VCaP (cell line): ENCODE data around the gene PRIMA1.

Experiments
- H3K27ac ChIP-seq: fragments of 450-650 bp; 2 replicates; pipeline ENCODE4 v1.5.1; 2017
- TF ChIP-seq, protein P1 (sequence below): fragments of 450-650 bp; conservative IDR thresholded peaks from 2 replicates; pipeline ENCODE4 v1.5.1; 2017; ENCODE audit warnings: mild to moderate bottlenecking, moderate library complexity

The PRIMA1 gene

DNA sequence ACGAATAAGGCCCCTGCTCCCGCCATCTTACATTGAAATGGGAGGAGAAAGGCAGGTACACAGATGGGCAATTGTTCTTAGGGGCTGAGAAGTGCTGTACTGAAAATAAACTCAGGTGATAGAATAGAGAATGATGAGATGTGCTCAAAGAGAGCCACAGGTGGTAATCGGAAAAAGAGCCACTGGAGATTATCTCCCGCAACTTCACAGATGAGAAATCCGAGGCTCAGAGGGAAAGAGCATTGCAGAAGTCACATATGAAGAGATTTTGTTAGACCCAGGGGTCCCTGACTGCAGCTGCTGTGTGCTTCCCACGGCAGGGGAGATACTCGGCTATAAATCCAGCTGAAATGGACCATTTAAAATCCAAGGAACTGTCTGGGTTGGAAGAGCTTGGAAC, 73.7 kb downstream of the PRIMA1 start:
- no peak overlapping the region for H3K27ac ChIP-seq
- TF ChIP-seq, protein P1, sequence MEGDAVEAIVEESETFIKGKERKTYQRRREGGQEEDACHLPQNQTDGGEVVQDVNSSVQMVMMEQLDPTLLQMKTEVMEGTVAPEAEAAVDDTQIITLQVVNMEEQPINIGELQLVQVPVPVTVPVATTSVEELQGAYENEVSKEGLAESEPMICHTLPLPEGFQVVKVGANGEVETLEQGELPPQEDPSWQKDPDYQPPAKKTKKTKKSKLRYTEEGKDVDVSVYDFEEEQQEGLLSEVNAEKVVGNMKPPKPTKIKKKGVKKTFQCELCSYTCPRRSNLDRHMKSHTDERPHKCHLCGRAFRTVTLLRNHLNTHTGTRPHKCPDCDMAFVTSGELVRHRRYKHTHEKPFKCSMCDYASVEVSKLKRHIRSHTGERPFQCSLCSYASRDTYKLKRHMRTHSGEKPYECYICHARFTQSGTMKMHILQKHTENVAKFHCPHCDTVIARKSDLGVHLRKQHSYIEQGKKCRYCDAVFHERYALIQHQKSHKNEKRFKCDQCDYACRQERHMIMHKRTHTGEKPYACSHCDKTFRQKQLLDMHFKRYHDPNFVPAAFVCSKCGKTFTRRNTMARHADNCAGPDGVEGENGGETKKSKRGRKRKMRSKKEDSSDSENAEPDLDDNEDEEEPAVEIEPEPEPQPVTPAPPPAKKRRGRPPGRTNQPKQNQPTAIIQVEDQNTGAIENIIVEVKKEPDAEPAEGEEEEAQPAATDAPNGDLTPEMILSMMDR: no peak

DNA sequence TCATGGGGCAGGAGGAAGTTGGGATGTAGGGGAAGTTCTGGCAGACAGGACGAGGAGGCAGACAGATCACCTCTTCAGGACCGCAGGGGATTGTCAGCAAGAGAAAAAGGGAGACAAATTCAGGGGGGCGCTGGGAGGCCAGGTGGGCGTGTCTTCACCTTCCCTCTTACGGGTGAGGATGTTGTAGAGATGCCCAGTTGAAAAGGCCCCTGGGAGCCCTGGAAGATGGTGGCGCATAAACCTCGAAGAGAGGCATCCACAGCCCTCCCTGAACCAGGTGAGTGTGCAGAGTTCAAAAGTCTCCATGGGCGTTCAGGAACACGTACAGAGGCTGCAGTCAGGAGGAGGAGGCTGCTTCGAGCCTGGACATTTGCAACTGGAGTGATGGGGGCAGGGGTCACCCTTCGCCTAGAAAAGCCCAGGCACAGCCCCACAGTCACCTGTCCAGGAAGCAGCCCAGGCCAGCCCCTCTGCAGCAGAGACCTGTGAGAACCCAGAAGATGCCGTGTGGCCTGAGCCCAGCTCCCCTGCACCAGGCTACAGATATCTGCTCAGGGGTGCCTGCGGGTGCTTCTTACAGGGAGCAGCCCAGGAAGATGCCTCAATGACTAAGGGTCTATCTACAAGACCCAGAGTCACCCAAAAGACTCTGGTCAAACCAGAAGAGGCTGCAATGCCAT, 74.4 kb downstream of the PRIMA1 start:
- TF ChIP-seq, protein P1: no peak
- no peak overlapping the region for H3K27ac ChIP-seq

DNA sequence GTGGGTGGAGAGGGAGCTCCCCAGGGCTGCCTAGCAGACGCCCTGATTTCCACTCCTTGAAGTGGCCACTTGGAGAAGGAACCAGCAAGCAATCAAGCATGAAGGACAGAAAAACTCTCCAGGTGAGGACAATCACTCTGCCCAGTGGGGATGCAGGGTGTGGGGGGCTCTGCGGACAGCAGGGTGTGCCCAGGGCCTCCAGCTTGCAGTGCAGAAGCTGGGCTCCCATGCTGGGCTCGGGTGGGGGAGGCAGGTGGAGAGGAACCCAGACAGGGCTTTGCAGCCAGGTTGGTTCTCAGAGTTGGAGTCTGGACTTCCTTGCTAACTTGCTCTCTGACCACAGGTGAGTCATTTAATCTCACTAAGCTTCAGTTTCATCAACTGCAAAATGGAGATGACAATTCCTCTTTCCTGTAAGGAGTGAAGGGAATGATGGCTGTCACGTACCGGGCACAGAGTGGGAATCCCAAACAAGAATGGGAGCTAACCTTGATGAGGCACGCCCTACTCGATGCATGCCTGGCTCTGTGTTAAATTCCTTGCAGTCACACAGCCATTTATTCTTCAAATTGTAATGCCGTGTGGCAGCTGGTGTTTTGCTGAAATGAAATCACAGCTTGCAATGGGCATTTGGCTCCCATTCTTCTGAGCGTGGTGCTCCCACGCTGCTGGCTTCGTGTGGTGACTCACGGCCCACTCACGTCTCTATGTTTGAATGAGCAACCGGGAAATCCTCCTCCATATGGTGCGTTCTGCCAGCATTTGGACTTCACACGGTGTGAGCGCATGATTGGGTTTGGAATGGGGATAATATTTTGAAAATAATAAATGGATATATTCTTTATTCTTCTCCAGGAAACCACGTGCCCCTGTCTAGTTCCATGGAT, 75.2 kb downstream of the PRIMA1 start:
- H3K27ac ChIP-seq: no peak overlapping the region
- TF ChIP-seq, protein P1: no peak

DNA sequence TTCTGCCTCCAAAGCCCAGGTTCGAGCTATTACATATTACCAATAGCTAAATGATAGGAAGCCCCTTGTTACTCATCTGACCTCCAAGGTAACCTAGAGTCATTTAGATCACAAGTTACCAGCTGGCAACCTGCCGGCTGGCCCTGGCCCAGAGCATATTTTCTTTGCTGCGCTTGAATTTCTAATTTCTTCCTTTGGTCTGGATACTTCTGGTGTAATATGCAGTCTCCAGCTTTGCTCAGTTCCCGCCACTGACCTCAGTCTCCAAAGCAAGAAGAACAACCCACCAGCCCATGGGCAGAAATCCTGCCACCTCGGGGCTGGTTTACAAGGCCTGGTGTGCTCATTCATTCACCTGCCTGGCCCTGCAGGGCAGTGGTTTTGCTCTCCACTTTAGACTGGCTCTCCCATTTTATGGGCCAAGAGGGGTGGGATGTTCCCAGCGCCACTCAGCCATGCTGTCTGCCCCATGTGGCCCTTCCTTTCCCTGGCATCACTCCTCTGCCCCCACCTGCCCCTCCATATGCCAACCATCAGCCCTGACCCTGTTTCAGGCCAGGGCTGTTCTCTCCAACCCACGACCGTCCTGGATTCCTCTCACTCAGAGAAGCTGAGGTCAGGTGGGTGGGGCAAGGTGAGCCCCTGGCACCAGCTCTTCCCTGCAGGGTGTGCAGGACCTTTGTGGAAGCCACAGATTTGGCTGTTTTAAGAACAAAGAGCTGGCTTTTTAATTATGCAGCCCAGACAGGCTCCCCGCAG, 76.0 kb downstream of the PRIMA1 start:
- no peak overlapping the region for H3K27ac ChIP-seq
- TF ChIP-seq, protein P1: no peak

DNA sequence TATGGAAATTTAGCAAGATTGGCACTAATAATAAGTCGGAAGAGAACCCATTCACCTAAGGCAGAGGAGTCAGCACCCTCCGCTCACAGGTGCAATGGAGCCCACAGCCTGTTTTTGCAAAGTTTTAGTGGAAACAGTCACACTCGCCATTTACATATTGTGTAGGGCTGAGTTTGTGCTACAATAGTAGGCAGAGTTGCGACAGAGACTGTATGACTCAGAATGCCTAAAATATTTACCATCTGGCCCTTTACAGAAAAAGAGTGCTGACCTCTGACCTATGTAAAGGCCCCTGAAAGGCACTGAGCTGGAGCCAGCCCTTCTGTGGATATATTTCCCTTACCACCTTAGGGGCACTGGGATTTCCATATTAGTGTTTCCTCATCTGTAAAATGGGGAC, 79.0 kb downstream of the PRIMA1 start:
- H3K27ac ChIP-seq: no peak overlapping the region
- TF ChIP-seq, protein P1: no peak

DNA sequence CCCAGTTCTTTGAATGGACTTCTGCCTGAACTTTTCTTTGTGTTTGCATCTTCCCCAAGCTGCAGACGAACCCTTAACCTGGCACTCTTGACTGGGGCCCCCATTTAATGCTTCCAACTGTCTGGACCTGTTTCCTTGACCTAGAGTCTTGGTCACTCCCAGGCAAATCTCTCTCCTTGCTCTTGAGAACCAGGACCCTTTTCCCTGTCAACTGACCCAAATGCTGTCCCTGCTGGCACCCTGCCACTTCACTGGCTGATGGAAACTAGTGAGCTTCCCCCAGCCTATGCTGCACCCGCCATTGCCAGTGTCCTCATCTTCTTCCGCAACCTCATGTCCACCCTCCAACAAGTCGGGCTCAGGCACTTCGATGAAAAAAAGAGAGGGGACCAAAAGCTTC, 79.5 kb downstream of the PRIMA1 start:
- H3K27ac ChIP-seq: no peak overlapping the region
- TF ChIP-seq, protein P1: no peak

DNA sequence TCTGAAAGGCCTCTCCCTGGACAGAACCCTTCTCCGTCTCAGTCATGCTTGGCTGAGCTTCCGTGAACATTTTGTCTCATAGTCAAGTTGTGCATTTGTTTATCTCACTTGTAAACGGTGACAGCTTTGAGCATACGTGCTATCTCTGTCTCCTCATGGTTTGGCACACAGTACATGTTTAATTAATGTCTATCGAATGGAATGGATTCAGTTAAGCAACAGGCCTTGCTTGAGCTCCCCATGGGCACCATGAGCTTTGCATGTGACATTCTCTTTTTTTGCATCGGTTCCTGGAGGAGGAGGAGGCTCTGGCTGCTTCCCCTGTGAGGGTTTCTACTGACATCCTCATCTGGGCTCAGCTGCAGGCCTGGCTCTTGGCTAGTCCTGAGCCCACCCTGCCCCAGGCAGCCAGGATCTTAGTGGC, 80.0 kb downstream of the PRIMA1 start:
- TF ChIP-seq, protein P1: no peak
- H3K27ac ChIP-seq: no peak overlapping the region
